Liver (tissue), 3 donors: ENCODE measurements around the gene SOST.

Source experiments
- EGR1 ChIP-seq, 2 donors: IDR thresholded peaks; 2 replicates each; pipeline ENCODE4 v1.6.1; 2016 to 2018; ENCODE audit warnings: antibody characterized with exemption in 2 of 2, low read depth in 2 of 2
- FOXA1 ChIP-seq: IDR thresholded peaks from 2 replicates; pipeline ENCODE4 v1.6.1; 2016; ENCODE audit warnings: antibody characterized with exemption
- GABPA ChIP-seq, 2 donors: IDR thresholded peaks in 1 of 2; conservative IDR thresholded peaks in 1 of 2; 2 replicates each; pipeline ENCODE4 v1.6.1; 2016; ENCODE audit warnings: antibody characterized with exemption in 2 of 2, mild to moderate bottlenecking in 1 of 2, moderate library complexity in 1 of 2
- HNF4G ChIP-seq: IDR thresholded peaks from 2 replicates; pipeline ENCODE4 v1.6.1; 2016; ENCODE audit warnings: antibody characterized with exemption
- JUND ChIP-seq, 2 donors: IDR thresholded peaks; 2 replicates each; pipeline ENCODE4 v1.6.1; 2016; ENCODE audit warnings: antibody characterized with exemption in 2 of 2
- RAD21 ChIP-seq, 2 donors: IDR thresholded peaks; 2 replicates each; pipeline ENCODE4 v1.6.1; 2016; ENCODE audit warnings: antibody characterized with exemption in 2 of 2, mild to moderate bottlenecking in 2 of 2
- SP1 ChIP-seq: IDR thresholded peaks from 2 replicates; pipeline ENCODE4 v1.6.1; 2018; ENCODE audit warnings: antibody characterized with exemption, mild to moderate bottlenecking
- YY1 ChIP-seq: IDR thresholded peaks from 2 replicates; pipeline ENCODE4 v1.6.1; 2016; ENCODE audit warnings: antibody characterized with exemption, mild to moderate bottlenecking
- TF ChIP-seq, protein P1 (sequence below): IDR thresholded peaks from 2 replicates; pipeline ENCODE4 v1.6.1; 2016; ENCODE audit warnings: antibody characterized with exemption, mild to moderate bottlenecking
- TF ChIP-seq, protein P2 (sequence below): fragments of 150-350 bp; IDR thresholded peaks from 2 replicates; pipeline ENCODE4 v1.5.1; 2017; ENCODE audit warnings: improper control_type of control experiment, low read depth, low read length; ENCODE audit not compliant: missing input control
- TF ChIP-seq, protein P3 (sequence below): IDR thresholded peaks from 2 replicates; pipeline ENCODE4 v1.6.1; 2016; ENCODE audit warnings: antibody characterized with exemption
- TF ChIP-seq, protein P4 (sequence below): IDR thresholded peaks from 2 replicates; pipeline ENCODE4 v1.6.1; 2016; ENCODE audit warnings: antibody characterized with exemption
- donor health status: healthy.
- donor health status: healthy.

DNA sequence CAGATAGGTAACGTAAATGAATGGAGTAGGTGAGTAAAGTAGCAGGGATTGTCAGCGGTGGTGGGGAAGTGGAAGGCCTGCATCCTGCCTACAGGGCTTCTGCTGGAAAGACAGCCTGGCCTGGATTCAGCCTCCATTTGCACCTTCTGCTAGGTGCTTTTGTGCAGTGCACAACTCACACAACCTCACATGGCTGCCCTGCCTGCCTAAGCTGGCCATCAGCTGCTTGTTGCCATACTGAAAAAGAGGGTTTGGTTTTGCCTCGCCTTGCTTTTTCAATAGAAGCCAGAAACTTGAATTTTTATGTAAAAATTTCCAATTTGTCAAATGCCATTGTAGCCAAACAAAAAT lies 36.3 kb downstream of the SOST start:
- TF ChIP-seq, protein P1, sequence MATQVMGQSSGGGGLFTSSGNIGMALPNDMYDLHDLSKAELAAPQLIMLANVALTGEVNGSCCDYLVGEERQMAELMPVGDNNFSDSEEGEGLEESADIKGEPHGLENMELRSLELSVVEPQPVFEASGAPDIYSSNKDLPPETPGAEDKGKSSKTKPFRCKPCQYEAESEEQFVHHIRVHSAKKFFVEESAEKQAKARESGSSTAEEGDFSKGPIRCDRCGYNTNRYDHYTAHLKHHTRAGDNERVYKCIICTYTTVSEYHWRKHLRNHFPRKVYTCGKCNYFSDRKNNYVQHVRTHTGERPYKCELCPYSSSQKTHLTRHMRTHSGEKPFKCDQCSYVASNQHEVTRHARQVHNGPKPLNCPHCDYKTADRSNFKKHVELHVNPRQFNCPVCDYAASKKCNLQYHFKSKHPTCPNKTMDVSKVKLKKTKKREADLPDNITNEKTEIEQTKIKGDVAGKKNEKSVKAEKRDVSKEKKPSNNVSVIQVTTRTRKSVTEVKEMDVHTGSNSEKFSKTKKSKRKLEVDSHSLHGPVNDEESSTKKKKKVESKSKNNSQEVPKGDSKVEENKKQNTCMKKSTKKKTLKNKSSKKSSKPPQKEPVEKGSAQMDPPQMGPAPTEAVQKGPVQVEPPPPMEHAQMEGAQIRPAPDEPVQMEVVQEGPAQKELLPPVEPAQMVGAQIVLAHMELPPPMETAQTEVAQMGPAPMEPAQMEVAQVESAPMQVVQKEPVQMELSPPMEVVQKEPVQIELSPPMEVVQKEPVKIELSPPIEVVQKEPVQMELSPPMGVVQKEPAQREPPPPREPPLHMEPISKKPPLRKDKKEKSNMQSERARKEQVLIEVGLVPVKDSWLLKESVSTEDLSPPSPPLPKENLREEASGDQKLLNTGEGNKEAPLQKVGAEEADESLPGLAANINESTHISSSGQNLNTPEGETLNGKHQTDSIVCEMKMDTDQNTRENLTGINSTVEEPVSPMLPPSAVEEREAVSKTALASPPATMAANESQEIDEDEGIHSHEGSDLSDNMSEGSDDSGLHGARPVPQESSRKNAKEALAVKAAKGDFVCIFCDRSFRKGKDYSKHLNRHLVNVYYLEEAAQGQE = no peak
- no peak for TF ChIP-seq GABPA (IDR thresholded peaks at IDR 0.05 in 1 of 2, conservative IDR thresholded peaks at IDR 0.05 in 1 of 2)
- TF ChIP-seq, protein P2, sequence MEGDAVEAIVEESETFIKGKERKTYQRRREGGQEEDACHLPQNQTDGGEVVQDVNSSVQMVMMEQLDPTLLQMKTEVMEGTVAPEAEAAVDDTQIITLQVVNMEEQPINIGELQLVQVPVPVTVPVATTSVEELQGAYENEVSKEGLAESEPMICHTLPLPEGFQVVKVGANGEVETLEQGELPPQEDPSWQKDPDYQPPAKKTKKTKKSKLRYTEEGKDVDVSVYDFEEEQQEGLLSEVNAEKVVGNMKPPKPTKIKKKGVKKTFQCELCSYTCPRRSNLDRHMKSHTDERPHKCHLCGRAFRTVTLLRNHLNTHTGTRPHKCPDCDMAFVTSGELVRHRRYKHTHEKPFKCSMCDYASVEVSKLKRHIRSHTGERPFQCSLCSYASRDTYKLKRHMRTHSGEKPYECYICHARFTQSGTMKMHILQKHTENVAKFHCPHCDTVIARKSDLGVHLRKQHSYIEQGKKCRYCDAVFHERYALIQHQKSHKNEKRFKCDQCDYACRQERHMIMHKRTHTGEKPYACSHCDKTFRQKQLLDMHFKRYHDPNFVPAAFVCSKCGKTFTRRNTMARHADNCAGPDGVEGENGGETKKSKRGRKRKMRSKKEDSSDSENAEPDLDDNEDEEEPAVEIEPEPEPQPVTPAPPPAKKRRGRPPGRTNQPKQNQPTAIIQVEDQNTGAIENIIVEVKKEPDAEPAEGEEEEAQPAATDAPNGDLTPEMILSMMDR = no peak
- TF ChIP-seq, protein P3, sequence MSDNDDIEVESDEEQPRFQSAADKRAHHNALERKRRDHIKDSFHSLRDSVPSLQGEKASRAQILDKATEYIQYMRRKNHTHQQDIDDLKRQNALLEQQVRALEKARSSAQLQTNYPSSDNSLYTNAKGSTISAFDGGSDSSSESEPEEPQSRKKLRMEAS = no peak
- TF ChIP-seq SP1 = no peak
- TF ChIP-seq, protein P4, sequence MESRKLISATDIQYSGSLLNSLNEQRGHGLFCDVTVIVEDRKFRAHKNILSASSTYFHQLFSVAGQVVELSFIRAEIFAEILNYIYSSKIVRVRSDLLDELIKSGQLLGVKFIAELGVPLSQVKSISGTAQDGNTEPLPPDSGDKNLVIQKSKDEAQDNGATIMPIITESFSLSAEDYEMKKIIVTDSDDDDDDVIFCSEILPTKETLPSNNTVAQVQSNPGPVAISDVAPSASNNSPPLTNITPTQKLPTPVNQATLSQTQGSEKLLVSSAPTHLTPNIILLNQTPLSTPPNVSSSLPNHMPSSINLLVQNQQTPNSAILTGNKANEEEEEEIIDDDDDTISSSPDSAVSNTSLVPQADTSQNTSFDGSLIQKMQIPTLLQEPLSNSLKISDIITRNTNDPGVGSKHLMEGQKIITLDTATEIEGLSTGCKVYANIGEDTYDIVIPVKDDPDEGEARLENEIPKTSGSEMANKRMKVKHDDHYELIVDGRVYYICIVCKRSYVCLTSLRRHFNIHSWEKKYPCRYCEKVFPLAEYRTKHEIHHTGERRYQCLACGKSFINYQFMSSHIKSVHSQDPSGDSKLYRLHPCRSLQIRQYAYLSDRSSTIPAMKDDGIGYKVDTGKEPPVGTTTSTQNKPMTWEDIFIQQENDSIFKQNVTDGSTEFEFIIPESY = no peak
- no peak for TF ChIP-seq RAD21 (IDR thresholded peaks at IDR 0.05)
- TF ChIP-seq HNF4G = no peak
- TF ChIP-seq YY1 = no peak
- TF ChIP-seq EGR1 (IDR thresholded peaks at IDR 0.05; ENCODE audit: low read depth in 2 of 2) = no peak
- TF ChIP-seq FOXA1 = no peak
- no peak for TF ChIP-seq JUND (IDR thresholded peaks at IDR 0.05)
